ENCODE results near the gene POC5. TPM values are rescaled to one million over a fixed set of nuclear protein-coding genes. Genes with fewer than 3 reads are reported as not detected.
A peak's percentile ranks its signal among the peaks of the same experiment; 100 is the strongest.
"Not testable (repeated sequence)": the region's sequence is repeated elsewhere in the genome, so short reads cannot be mapped to it uniquely, and the experiment has no call there.

The POC5 gene
- total RNA-seq, 3 donors from 2014 or later = 7.7 to 13.3 (median 9.5) TPM

DNA sequence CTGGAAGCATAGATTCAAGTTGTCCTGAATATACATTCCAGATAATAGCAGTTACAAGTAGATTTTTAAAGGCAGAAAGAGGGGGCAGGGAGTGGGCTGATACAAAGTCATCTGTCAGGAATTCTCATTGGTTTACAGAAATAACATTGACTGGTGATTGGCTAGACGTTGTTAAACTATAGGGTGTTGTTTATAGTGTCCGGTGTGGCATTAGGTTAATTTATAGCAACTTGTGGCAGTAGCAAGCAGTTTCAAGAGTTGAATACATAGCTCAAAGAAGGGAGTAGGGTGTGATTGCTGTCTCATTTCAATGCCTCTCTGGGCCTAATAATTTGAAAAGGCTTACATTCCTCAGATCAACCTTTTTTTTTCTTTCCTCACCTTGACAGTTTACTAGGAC, 10.7 kb upstream of the POC5 start:
- H3K36me3 ChIP-seq (ENCODE audit: low read depth) = no peaks in the 10 kb centered on the region
- ATAC-seq = no peak
- H3K4me3 ChIP-seq = no peak overlapping the region
- no peak for DNase-seq
- no peaks in the 10 kb centered on the region for H3K4me1 ChIP-seq (ENCODE audit: low read depth)
- H3K9me3 ChIP-seq = no peaks in the 10 kb centered on the region
- TF ChIP-seq CTCF (IDR thresholded peaks at IDR 0.05) = no peak
- intact Hi-C loops (cut with DNase I, micrococcal nuclease) = no loop called here

DNA sequence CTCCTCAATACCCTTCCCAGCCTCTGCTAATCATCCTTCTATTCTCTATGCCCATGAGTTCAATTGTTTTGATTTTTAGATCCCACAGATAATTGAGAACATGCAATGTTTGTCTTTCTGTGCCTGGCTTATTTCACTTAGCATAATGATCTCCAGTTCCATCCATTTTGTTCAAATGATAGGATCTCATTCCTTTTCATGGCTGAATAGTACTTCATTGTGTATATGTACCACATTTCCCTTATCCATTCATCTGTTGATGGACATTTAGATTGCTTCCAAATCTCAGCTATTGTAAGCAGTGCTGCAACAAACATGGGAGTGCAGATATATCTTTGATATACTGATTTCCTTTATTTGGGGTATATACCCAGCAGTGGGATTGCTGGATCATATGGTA, 9.0 kb upstream of the POC5 start:
- DNase-seq; intact Hi-C loops (cut with DNase I, micrococcal nuclease); H3K36me3 ChIP-seq (ENCODE audit: low read depth); ATAC-seq; H3K4me3 ChIP-seq; H3K9me3 ChIP-seq; H3K4me1 ChIP-seq (ENCODE audit: low read depth): not testable (repeated sequence)

DNA sequence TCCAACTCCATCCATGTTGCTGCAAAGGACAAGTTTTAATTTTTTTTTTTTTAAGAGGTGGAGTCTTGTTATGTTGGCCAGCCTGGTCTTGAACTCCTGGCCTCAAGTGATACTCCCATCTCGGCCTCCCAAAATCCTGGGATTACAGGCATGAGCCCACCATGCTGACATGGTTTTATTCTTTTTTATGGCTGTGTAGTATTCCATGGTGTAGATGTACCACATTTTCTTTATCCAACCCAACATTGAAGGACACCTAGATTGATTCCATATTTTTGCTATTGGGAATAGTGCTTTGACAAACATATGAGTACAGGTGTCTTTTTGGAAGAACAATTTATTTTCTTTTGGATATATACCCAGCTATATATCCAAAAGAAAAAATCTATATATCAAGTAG, 6.1 kb upstream of the POC5 start:
- TF ChIP-seq CTCF (IDR thresholded peaks at IDR 0.05) = no peak
- intact Hi-C loops (cut with DNase I, micrococcal nuclease) = no loop called here
- ATAC-seq = no peak
- no peaks in the 10 kb centered on the region for H3K9me3 ChIP-seq
- no peaks in the 10 kb centered on the region for H3K4me1 ChIP-seq (ENCODE audit: low read depth)
- no peak for DNase-seq
- H3K36me3 ChIP-seq (ENCODE audit: low read depth) = no peaks in the 10 kb centered on the region
- H3K4me3 ChIP-seq = no peak overlapping the region

- DNase-seq (no peak), ATAC-seq (no peak)
- intact Hi-C loops (cut with DNase I, micrococcal nuclease) = no loop called here
- Histone ChIP-seq H3K36me3 (ENCODE audit: low read depth) (no peaks in the 10 kb centered on the region), H3K4me3 (no peak overlapping the region), H3K4me1 (ENCODE audit: low read depth) (peaks cover under 1% of the 10 kb centered on the region), H3K9me3 (no peaks in the 10 kb centered on the region)
- no peak for TF ChIP-seq CTCF (IDR thresholded peaks at IDR 0.05)
Observed at GRCh38 chr5:75721573-75721972, 4.3 kb upstream of the POC5 start.

GRCh38 chr5:75720882-75721281, 3.6 kb upstream of the POC5 start:
- H3K4me1 ChIP-seq (ENCODE audit: low read depth) = peaks cover 7% of the 10 kb centered on the region
- intact Hi-C loops (cut with DNase I, micrococcal nuclease) = no loop called here
- ATAC-seq (no peak), DNase-seq (no peak)
- H3K4me3 ChIP-seq = no peak overlapping the region
- TF ChIP-seq CTCF (IDR thresholded peaks at IDR 0.05) = no peak
- H3K9me3 ChIP-seq = no peaks in the 10 kb centered on the region
- H3K36me3 ChIP-seq (ENCODE audit: low read depth) = no peaks in the 10 kb centered on the region

DNA sequence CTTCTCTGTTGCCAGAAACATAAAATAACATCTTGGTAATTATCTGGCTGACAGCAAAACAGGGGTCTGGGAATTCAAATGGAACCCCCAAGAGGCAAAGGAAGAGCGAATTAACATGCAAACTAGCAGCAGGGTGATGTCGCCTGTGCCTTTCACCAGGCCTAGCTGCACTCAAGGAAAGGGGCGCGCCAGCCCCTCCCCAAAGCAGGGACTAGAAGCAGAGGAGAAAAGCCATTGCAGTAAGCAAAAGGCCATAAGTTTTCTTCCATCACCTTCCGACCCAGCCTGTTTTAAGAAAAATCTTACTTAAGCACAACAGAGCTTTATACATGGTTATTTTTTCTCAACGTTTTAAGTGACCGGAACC, 539 bp downstream of the POC5 start:
- Histone ChIP-seq H3K36me3 (ENCODE audit: low read depth) (no peaks in the 10 kb centered on the region), H3K4me1 (ENCODE audit: low read depth) (peaks cover 7% of the 10 kb centered on the region), H3K9me3 (no peaks in the 10 kb centered on the region), H3K4me3 (peak overlapping the region; percentile 42)
- no peak for ATAC-seq
- DNase-seq = peak; percentile 26 to 51 (median 33)
- no peak for TF ChIP-seq CTCF (IDR thresholded peaks at IDR 0.05)
- intact Hi-C loops (cut with DNase I, micrococcal nuclease) = no loop called here

Measured in mucosa of descending colon (tissue), 3 donors.